H1 (cell line): ENCODE results near the gene PSMC1. TPM values are rescaled to one million over a fixed set of nuclear protein-coding genes. Genes with fewer than 3 reads are reported as not detected.

Experiments used
- CTCF ChIA-PET: fragments of 300-600 bp; sonication (Branson Sonifier 250); formaldehyde crosslinking; loops from one replicate; lab custom pipeline; 2021; ENCODE audit not compliant: partially characterized antibody; lab: Charles Lee
- POLR2A ChIA-PET: fragments of 300-600 bp; sonication (Branson Sonifier 250); formaldehyde crosslinking; loops from one replicate; lab custom pipeline; 2021; ENCODE audit warnings: inconsistent platforms; ENCODE audit not compliant: partially characterized antibody; lab: Charles Lee
- DNase-seq, 2 experiments: peaks; one replicate each; pipeline versions ENCODE4 v3.0.0 to v3.0.0-alpha.2; 2010 to 2022; ENCODE audit warnings: low spot score in 2 of 2, low read depth in 1 of 2, mixed read lengths in 1 of 2
- FAIRE-seq: peaks from 2 replicates; lab custom pipeline; 2011; peaks lifted over from hg19 to GRCh38; lab: Jason Lieb, UNC
- H2AFZ ChIP-seq: 2 replicates; pipeline ENCODE4 v1.8.1; 2012; ENCODE audit warnings: low read length, inconsistent platforms
- H2AK5ac ChIP-seq: 2 replicates; pipeline ENCODE4 v1.6.1; 2013; ENCODE audit warnings: low read depth, low read length
- H2BK120ac ChIP-seq: replicated peaks from 2 replicates; pipeline ENCODE3; 2013; ENCODE audit warnings: low read depth, low read length, inconsistent platforms
- H2BK12ac ChIP-seq: 2 replicates; pipeline ENCODE4 v1.6.1; 2013; ENCODE audit warnings: low read depth, low read length
- H2BK15ac ChIP-seq: 2 replicates; pipeline ENCODE4 v1.6.1; 2013; ENCODE audit warnings: low read length
- H2BK20ac ChIP-seq: 2 replicates; pipeline ENCODE4 v1.6.1; 2013; ENCODE audit warnings: low read length
- H2BK5ac ChIP-seq: 2 replicates; pipeline ENCODE4 v1.6.1; 2013; ENCODE audit warnings: low read depth, low read length
- H3K14ac ChIP-seq: 2 replicates; pipeline ENCODE4 v1.6.1; 2013; ENCODE audit warnings: inconsistent platforms; ENCODE audit not compliant: insufficient read length
- H3K18ac ChIP-seq: 2 replicates; pipeline ENCODE4 v1.6.1; 2013; ENCODE audit warnings: low read length; ENCODE audit errors: extremely low read depth
- H3K23ac ChIP-seq: 2 replicates; pipeline ENCODE4 v1.6.1; 2013; ENCODE audit warnings: inconsistent platforms; ENCODE audit not compliant: insufficient read length
- H3K23me2 ChIP-seq: 2 replicates; pipeline ENCODE4 v1.6.1; 2013; ENCODE audit warnings: low read depth, low read length
- H3K27ac ChIP-seq: 2 replicates; pipeline ENCODE4 v1.6.1; 2011; ENCODE audit warnings: low read depth, low read length, inconsistent platforms
- H3K27me3 ChIP-seq, 4 experiments: replicated peaks in 1 of 4; 1 replicate in 1 of 4; 2 replicates in 3 of 4; pipeline versions ENCODE4 v1.6.1 to v1.8.1; 2011 to 2013; ENCODE audit warnings: low read length in 3 of 4, mild to moderate bottlenecking in 3 of 4, inconsistent platforms in 2 of 4, mixed read lengths in 2 of 4, moderate library complexity in 1 of 4; ENCODE audit not compliant: control insufficient read depth in 3 of 4, insufficient read depth in 3 of 4; ENCODE audit errors: extremely low read depth in 1 of 4
- H3K36me3 ChIP-seq, 4 experiments: 2 replicates each; pipeline versions ENCODE4 v1.6.1 to v1.8.1; 2011 to 2013; ENCODE audit warnings: mild to moderate bottlenecking in 4 of 4, low read length in 3 of 4, moderate library complexity in 2 of 4, control low read depth in 1 of 4, inconsistent platforms in 1 of 4; ENCODE audit not compliant: insufficient read depth in 4 of 4, control insufficient read depth in 2 of 4
- H3K4ac ChIP-seq: replicated peaks from 2 replicates; pipeline ENCODE3; 2013; ENCODE audit warnings: low read length, low read depth, mixed read lengths, inconsistent platforms; ENCODE audit not compliant: insufficient read length
- H3K4me1 ChIP-seq, 4 experiments: replicated peaks in 1 of 4; 1 replicate in 1 of 4; 2 replicates in 3 of 4; pipeline versions ENCODE4 v1.6.1 to v1.8.1; 2011 to 2013; ENCODE audit warnings: low read length in 3 of 4, inconsistent platforms in 2 of 4, mixed read lengths in 1 of 4; ENCODE audit not compliant: insufficient read depth in 4 of 4, control insufficient read depth in 3 of 4
- H3K4me2 ChIP-seq, 2 experiments: 2 replicates each; pipeline versions ENCODE4 v1.6.1 to v1.8.1; 2011 to 2013; ENCODE audit warnings: low read depth in 2 of 2, low read length in 2 of 2, control low read depth in 1 of 2, inconsistent platforms in 1 of 2, mild to moderate bottlenecking in 1 of 2; ENCODE audit not compliant: insufficient read depth in 1 of 2
- H3K4me3 ChIP-seq, 4 experiments: fragments of 200-600, 300-600 bp in 1 of 4; sonication (generic), shearing (Covaris generic), sonication (Bioruptor Twin) in 1 of 4; 2 replicates each; pipeline versions ENCODE4 v1.5.1 to v1.8.1; 2011 to 2016; ENCODE audit warnings: low read length in 4 of 4, low read depth in 3 of 4, control low read depth in 2 of 4, inconsistent platforms in 2 of 4, mild to moderate bottlenecking in 2 of 4, mixed read lengths in 1 of 4, moderate library complexity in 1 of 4; ENCODE audit not compliant: insufficient read depth in 2 of 4; ENCODE audit errors: extremely low read depth in 1 of 4
- H3K56ac ChIP-seq: replicated peaks from 2 replicates; pipeline ENCODE3; 2013; ENCODE audit warnings: low read depth, mild to moderate bottlenecking, mixed read lengths, low read length, inconsistent platforms; ENCODE audit not compliant: insufficient read length
- H3K79me1 ChIP-seq: 2 replicates; pipeline ENCODE4 v1.6.1; 2013; ENCODE audit warnings: low read depth, low read length, control low read depth
- H3K79me2 ChIP-seq, 2 experiments: 2 replicates each; pipeline versions ENCODE4 v1.6.1 to v1.8.1; 2012 to 2013; ENCODE audit warnings: low read length in 2 of 2, mild to moderate bottlenecking in 2 of 2, inconsistent platforms in 1 of 2; ENCODE audit not compliant: insufficient read depth in 2 of 2, control insufficient read depth in 1 of 2
- H3K9ac ChIP-seq, 4 experiments: replicated peaks in 1 of 4; 1 replicate in 1 of 4; 2 replicates in 3 of 4; pipeline versions ENCODE4 v1.6.1 to v1.8.1; 2011 to 2013; ENCODE audit warnings: low read depth in 3 of 4, low read length in 3 of 4, control low read depth in 2 of 4, mild to moderate bottlenecking in 2 of 4, moderate library complexity in 2 of 4, inconsistent platforms in 1 of 4; ENCODE audit errors: extremely low read depth in 1 of 4
- H3K9me3 ChIP-seq, 2 experiments: 2 replicates each; pipeline versions ENCODE4 v1.6.1 to v1.8.1; 2012 to 2013; ENCODE audit warnings: mild to moderate bottlenecking in 2 of 2, moderate library complexity in 2 of 2, control low read depth in 1 of 2, inconsistent platforms in 1 of 2, low read depth in 1 of 2, low read length in 1 of 2, mixed read lengths in 1 of 2; ENCODE audit not compliant: insufficient read depth in 2 of 2
- H4K20me1 ChIP-seq, 2 experiments: replicated peaks in 1 of 2; 2 replicates each; pipeline versions ENCODE3 to v1.8.1; 2011 to 2013; ENCODE audit warnings: inconsistent platforms in 2 of 2, low read length in 2 of 2, mild to moderate bottlenecking in 1 of 2; ENCODE audit not compliant: insufficient read depth in 2 of 2, control insufficient read depth in 1 of 2
- H4K5ac ChIP-seq: 2 replicates; pipeline ENCODE4 v1.6.1; 2013; ENCODE audit warnings: low read length, low read depth, mixed read lengths, inconsistent platforms; ENCODE audit not compliant: insufficient read length
- H4K8ac ChIP-seq: 2 replicates; pipeline ENCODE4 v1.8.0; 2013; ENCODE audit warnings: mild to moderate bottlenecking, moderate library complexity, low read length, inconsistent platforms; ENCODE audit not compliant: insufficient read depth; ENCODE audit errors: extremely low read depth
- H4K91ac ChIP-seq: replicated peaks from 2 replicates; pipeline ENCODE3; 2013; ENCODE audit warnings: low read length, mixed read lengths, inconsistent platforms; ENCODE audit not compliant: insufficient read length
- BCL11A ChIP-seq, 2 experiments: IDR thresholded peaks; one replicate each; pipeline ENCODE4 v1.6.1; 2011; ENCODE audit warnings: low read depth in 2 of 2, low read length in 2 of 2, mild to moderate bottlenecking in 2 of 2
- SP1 ChIP-seq: IDR thresholded peaks from 2 replicates; pipeline ENCODE4 v1.6.1; 2011; ENCODE audit warnings: low read depth, low read length
- WGBS, 2 experiments: shearing (Covaris generic) in 1 of 2; methylation state at CpG; one replicate each; pipeline versions ENCODE4 v1.1.6 to v1.1.7; 2013 to 2015; ENCODE audit warnings: low lambda C conversion rate in 2 of 2, mixed read lengths in 2 of 2, inconsistent platforms in 1 of 2, low coverage in 1 of 2, missing lambda C conversion rate in 1 of 2; ENCODE audit not compliant: insufficient replicate concordance in 2 of 2, insufficient coverage in 1 of 2, insufficient read length in 1 of 2; ENCODE audit errors: extremely low coverage in 1 of 2, missing lambda C conversion rate in 1 of 2; 5-methylcytosine and 5-hydroxymethylcytosine counted together
- polyA plus RNA-seq, 7 experiments: library from polyadenylated mRNA; depleted of rRNA in 3 of 7; stranded (reverse) in 5 of 7; unstranded in 2 of 7; fragments of >200 nt in 5 of 7; fragments of 200-250 nt in 2 of 7; gene quantifications; 1 replicate in 5 of 7; 2 replicates in 1 of 7; 4 replicates in 1 of 7; pipeline versions ENCODE4 v1.2.1 to v1.2.3, GENCODE V29; 2011 to 2013; ENCODE audit warnings: missing spikeins in 2 of 7, mixed read lengths in 2 of 7
- total RNA-seq: library from RNA; stranded (reverse); fragmentation: NEBNext Ultra II Directional; extraction: Animal tissue kit (Norgen Biotek cat#: 25700); gene quantifications from 2 replicates; pipeline ENCODE4 v1.2.1, GENCODE V29; 2021
- TF ChIP-seq, protein P1 (sequence below): IDR thresholded peaks from 2 replicates; pipeline ENCODE4 v1.6.1; 2011; ENCODE audit warnings: low read depth, mild to moderate bottlenecking, low read length; ENCODE audit not compliant: insufficient read depth

The PSMC1 gene
- total and polyA plus RNA-seq, 2 of the 8 experiments (the other 6 are each of a cell fraction or from before 2014, with no cell fraction given): 46.2 to 99.6 TPM

DNA sequence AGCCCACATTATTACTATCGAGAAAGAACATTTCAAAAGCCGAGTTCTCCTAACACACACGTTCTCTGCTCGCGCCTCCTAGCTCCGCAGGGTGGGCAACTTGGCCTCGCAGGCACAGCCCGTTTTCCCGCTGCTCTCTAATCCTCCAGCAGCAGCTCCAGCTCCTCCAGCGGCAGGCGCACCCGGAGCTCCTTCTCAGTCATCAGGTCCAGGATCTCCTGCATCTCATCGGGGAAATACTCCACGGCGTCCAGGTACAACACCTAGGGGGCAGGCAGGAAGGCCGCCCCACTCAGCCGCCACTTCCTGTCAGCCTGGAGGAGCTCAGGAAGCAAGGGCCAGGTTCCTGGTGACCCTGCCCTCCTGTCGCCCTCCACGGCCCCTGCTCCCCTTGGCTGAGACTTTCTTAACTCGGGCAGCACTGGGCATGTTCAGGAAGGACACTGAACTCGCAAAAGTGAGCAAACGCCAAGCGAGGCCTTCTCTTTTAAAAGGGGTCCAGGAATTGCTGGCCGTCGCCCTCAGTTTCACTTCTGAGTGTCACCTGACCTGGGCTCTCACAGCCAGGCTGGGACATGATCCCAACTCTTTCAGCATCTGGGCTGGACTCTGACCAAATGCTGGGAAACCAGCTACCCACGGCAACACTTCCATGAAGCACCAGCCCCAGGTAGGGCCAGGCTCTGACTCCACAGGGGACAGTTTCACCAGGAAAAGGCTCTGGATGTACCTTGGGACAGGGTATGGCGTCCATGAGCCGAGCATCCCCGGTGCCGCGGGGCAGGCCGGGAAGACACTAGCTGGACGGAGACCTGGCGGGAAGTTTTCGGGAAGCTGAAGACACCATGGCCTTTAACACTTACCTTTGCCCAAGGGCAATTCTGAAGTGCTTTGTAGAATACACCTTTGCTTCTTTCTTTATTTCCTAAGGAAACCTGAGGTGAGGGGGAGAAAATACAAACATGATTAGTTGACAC lies 22.1 kb downstream of the PSMC1 start:
- DNase-seq (no peak), FAIRE-seq (no peak)
- ChIA-PET CTCF (interaction anchor here (0.6 to 5.2 kb wide), 8 partner anchors 8 to 1201 kb away, joined by 3 to 34 read pairs (median 4); no protein-coding TSS in a partner anchor), POLR2A (interaction anchor here (1.1 to 1.4 kb wide), 2 partner anchors 11 to 22 kb away, joined by 3 read pairs; partner anchors contain the start of gene PSMC1)
- H3K79me2 ChIP-seq: no peaks in the 10 kb centered on the region
- no peak overlapping the region for H3K4me3 ChIP-seq
- no peak overlapping the region for H2BK12ac ChIP-seq
- no peaks in the 10 kb centered on the region for H3K23me2 ChIP-seq
- H3K27ac ChIP-seq: no peak overlapping the region
- no peak overlapping the region for H3K18ac ChIP-seq
- H2BK15ac ChIP-seq: no peak overlapping the region
- no peak overlapping the region for H3K23ac ChIP-seq
- H3K14ac ChIP-seq: no peak overlapping the region
- 89% methylated on average over 35 of the region's 35 CpGs; no CpG with 5 or more reads in 1 of the 2 experiments for WGBS, 2 experiments
- no peak overlapping the region for H4K5ac ChIP-seq
- no peak overlapping the region for H3K4me2 ChIP-seq
- no peak overlapping the region for H3K9ac ChIP-seq
- H3K4ac ChIP-seq: no peak overlapping the region
- H2BK5ac ChIP-seq: no peak overlapping the region
- H3K36me3 ChIP-seq: peaks cover 0 to 7% (median 0%) of the 10 kb centered on the region in 4 experiments; a peak in 4 of 8 replicates
- H3K56ac ChIP-seq: no peak overlapping the region
- no peak overlapping the region for H2BK120ac ChIP-seq
- no peaks in the 10 kb centered on the region for H3K4me1 ChIP-seq
- H4K8ac ChIP-seq: 0 out of 2 replicates have a peak overlapping the region, but pooled peaks have one; percentile 42
- no peak overlapping the region for H2BK20ac ChIP-seq
- TF ChIP-seq, protein P1, sequence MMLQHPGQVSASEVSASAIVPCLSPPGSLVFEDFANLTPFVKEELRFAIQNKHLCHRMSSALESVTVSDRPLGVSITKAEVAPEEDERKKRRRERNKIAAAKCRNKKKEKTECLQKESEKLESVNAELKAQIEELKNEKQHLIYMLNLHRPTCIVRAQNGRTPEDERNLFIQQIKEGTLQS: no peak
- no peak for TF ChIP-seq SP1
- no peak for TF ChIP-seq BCL11A (IDR thresholded peaks at IDR 0.05; ENCODE audit: low read depth in 2 of 2, low read length in 2 of 2)
- no peak overlapping the region for H4K91ac ChIP-seq
- H2AK5ac ChIP-seq: no peak overlapping the region
- no peaks in the 10 kb centered on the region for H3K79me1 ChIP-seq
- no peaks in the 10 kb centered on the region for H3K9me3 ChIP-seq
- no peaks in the 10 kb centered on the region for H3K27me3 ChIP-seq
- H2AFZ ChIP-seq: no peak overlapping the region
- peaks cover 0 to 3% of the 10 kb centered on the region in 2 experiments for H4K20me1 ChIP-seq
